Large intestine (tissue), 12 donors: ENCODE data around the gene TPRA1. TPM values are rescaled to one million over a fixed set of nuclear protein-coding genes. Genes with fewer than 3 reads are reported as not detected.

Source experiments
- DNase-seq, 2 donors: peaks; one replicate each; pipeline versions ENCODE4 v3.0.0 to v3.0.0-alpha.2; 2013
- H3K27ac ChIP-seq: one replicate; pipeline ENCODE4 v1.5.1; 2013; ENCODE audit warnings: low read length
- H3K27me3 ChIP-seq: 2 replicates; pipeline ENCODE4 v1.6.1; 2013; ENCODE audit warnings: low read length; ENCODE audit not compliant: control insufficient read depth, insufficient read depth
- H3K36me3 ChIP-seq: 2 replicates; pipeline ENCODE4 v1.6.1; 2013; ENCODE audit warnings: low read length; ENCODE audit not compliant: control insufficient read depth, insufficient read depth
- H3K4me1 ChIP-seq: one replicate; pipeline ENCODE4 v1.6.1; 2013; ENCODE audit warnings: low read length; ENCODE audit not compliant: control insufficient read depth, insufficient read depth
- H3K4me3 ChIP-seq: one replicate; pipeline ENCODE4 v1.5.1; 2013; ENCODE audit warnings: low read length
- H3K9me3 ChIP-seq: one replicate; pipeline ENCODE4 v1.6.1; 2013; ENCODE audit warnings: mild to moderate bottlenecking, low read depth, low read length, moderate library complexity; ENCODE audit not compliant: control insufficient read depth
- WGBS: methylation state at CpG from one replicate; pipeline ENCODE4 v1.1.5; 2013; ENCODE audit warnings: low lambda C conversion rate; ENCODE audit not compliant: insufficient coverage; 5-methylcytosine and 5-hydroxymethylcytosine counted together
- long read RNA-seq, 11 donors: transcript quantifications; one replicate each; lab custom pipeline, GENCODE V29; 2026
- polyA plus RNA-seq: library from polyadenylated mRNA; unstranded; fragments of 120-200 nt; gene quantifications from one replicate; pipeline ENCODE4 v1.2.1, GENCODE V29; 2013

The TPRA1 gene
- 23.8 TPM for polyA plus RNA-seq
- long read RNA-seq, donor 1, partial matches to known transcripts: 0 of 4 reads
- long read RNA-seq, donor 1, other reads (novel, unspliced or antisense): 0 of 4 reads
- long read RNA-seq, donor 2, transcript TPRA1-202 (11 exons, 1,933 nt): major isoform, 9 of 16 reads
- long read RNA-seq, donor 2, partial matches to known transcripts: 5 of 16 reads
- long read RNA-seq, donor 2, other reads (novel, unspliced or antisense): 0 of 16 reads
- long read RNA-seq, donor 3: 0 reads
- long read RNA-seq, donor 4, partial matches to known transcripts: 0 of 2 reads
- long read RNA-seq, donor 4, other reads (novel, unspliced or antisense): 0 of 2 reads
- long read RNA-seq, donor 5, transcript TPRA1-202 (11 exons, 1,933 nt): major isoform, 5 of 6 reads
- long read RNA-seq, donor 5, partial matches to known transcripts: 0 of 6 reads
- long read RNA-seq, donor 5, other reads (novel, unspliced or antisense): 0 of 6 reads
- long read RNA-seq, donor 6, transcript TPRA1-202 (11 exons, 1,933 nt): major isoform, 8 of 15 reads
- long read RNA-seq, donor 6, partial matches to known transcripts: 5 of 15 reads
- long read RNA-seq, donor 6, other reads (novel, unspliced or antisense): 0 of 15 reads
- long read RNA-seq, donor 7, partial matches to known transcripts: 0 of 4 reads
- long read RNA-seq, donor 7, other reads (novel, unspliced or antisense): 0 of 4 reads
- long read RNA-seq, donor 8, transcript TPRA1-202 (11 exons, 1,933 nt): major isoform, 8 of 67 reads
- long read RNA-seq, donor 8, partial matches to known transcripts: 51 of 67 reads
- long read RNA-seq, donor 8, other reads (novel, unspliced or antisense): 6 of 67 reads
- long read RNA-seq, donor 9, transcript TPRA1-202 (11 exons, 1,933 nt): major isoform, 5 of 5 reads
- long read RNA-seq, donor 9, partial matches to known transcripts: 0 of 5 reads
- long read RNA-seq, donor 9, other reads (novel, unspliced or antisense): 0 of 5 reads
- long read RNA-seq, donor 10, transcript TPRA1-202 (11 exons, 1,933 nt): major isoform, 11 of 19 reads
- long read RNA-seq, donor 10, partial matches to known transcripts: 8 of 19 reads
- long read RNA-seq, donor 10, other reads (novel, unspliced or antisense): 0 of 19 reads
- long read RNA-seq, donor 11, transcript TPRA1-202 (11 exons, 1,933 nt): major isoform, 7 of 8 reads
- long read RNA-seq, donor 11, partial matches to known transcripts: 0 of 8 reads
- long read RNA-seq, donor 11, other reads (novel, unspliced or antisense): 0 of 8 reads

DNA sequence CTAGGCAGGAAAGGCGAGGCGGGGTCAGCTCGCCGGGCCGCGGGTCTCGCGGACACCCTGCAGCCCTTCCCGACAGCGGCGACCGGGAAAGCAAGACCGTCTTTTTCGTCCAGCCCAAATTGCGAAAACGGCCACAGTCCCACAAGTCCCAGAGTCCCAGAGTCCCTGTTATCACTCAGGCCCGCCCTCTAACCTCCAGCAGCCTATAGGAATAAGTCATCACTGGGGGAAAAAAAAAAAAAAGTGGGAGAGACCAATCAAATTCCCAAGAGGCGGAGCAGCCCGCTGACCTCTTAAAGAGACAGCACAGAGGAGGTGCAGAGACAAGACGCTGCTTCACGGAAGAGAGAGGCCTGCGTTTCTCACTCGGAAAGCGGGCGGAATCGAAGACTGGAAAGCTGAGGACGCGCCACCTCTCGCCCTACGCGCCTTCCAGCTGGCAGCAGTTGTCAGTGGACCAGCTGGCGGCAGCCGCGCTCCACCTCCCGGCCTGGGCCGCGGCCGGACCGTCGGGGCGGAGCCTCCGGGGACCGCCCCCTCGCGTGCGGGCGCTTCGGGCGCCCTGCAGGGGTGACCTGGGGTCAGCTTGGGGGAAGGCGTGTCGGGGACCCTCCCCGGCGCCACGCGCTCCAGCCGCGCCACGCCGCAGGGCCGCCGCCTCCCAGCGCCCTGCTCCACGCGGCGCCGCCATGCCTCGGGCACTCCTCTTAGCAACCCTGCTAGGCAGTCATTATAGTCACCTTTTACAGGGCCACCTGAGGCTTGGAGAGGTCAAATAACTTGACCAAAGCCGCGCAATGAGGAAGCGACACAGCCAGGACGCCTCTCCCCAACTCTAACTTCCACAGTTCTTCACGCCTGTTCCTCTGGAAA is at the start of gene TPRA1:
TPRA1 (minus strand) TSS at position 141 of the 873 bp plus-strand sequence. CDS start 10,587 bp downstream, outside the sequence.
- peaks cover 16% of the 10 kb centered on the region for H3K4me1 ChIP-seq
- DNase-seq: peak; percentile 90 to 97
- H3K27ac ChIP-seq: peak within 1 kb of the TSS; percentile 81
- no peaks in the 10 kb centered on the region for H3K9me3 ChIP-seq
- WGBS: no CpG with 5 or more reads among the region's 72 CpGs
- H3K36me3 ChIP-seq: peaks cover 4% of the 10 kb centered on the region
- H3K4me3 ChIP-seq: peak within 1 kb of the TSS; percentile 67
- H3K27me3 ChIP-seq: no peaks in the 10 kb centered on the region

DNA sequence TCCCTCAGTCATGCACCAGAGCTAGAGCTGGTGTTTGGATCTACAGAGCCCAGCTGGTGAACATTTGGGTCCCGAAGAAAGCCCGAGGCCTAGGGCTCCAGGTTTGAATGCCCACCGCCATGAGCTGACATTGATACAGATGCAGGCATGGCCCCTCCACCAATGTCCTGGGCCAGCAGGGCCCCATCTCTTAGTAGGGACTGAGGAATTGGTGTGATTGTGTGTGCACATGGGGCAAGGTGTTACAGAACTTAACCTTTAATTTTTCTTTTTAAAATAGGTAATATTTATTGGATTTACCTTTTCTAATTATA is 49.5 kb upstream of the TPRA1 start:
- no CpG with 5 or more reads among the region's 3 CpGs for WGBS
- H3K27me3 ChIP-seq: no peaks in the 10 kb centered on the region

DNA sequence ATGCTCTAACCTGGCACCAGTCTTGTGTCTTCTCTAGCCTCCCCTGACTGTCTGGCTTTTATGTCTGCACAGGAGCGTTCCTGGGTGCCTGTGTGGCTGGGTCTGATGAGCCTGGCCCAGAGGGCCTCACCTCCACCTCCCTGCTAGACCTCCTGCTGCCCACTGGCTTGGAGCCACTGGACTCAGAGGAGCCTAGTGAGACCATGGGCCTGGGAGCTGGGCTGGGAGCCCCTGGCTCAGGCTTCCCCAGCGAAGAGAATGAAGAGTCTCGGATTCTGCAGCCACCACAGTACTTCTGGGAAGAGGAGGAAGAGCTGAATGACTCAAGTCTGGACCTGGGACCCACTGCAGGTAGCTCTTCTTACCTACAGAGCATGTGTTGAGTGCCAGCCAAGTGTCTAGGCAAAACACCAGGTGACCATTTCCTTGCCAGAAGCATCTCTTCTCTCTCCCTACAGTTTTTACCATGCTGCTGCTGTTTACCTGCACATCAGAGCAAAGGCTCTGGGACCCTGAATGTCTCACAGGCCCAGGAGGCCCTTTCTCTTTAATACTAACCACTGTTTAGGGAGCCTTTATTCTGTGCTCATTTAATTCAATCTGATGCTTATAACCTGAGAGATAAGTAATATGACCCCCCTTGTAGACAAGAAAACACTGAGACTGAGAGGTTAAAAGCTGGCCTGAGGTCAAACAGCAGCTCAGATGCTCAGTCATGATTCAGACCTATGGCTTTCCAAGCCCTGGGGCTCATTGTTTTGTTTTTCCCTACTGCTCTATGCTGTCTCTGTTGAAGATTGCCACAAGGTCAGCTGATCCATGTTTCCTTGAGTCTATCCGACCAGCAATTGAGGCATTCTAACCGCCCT is 48.9 kb upstream of the TPRA1 start:
- Histone ChIP-seq H3K36me3 (no peaks in the 10 kb centered on the region), H3K9me3 (no peaks in the 10 kb centered on the region), H3K27ac (no peak overlapping the region), H3K27me3 (no peaks in the 10 kb centered on the region), H3K4me1 (no peaks in the 10 kb centered on the region), H3K4me3 (no peak overlapping the region)
- DNase-seq: no peak
- WGBS: no CpG with 5 or more reads among the region's 5 CpGs

More for the DNA sequence above, 49.5 kb upstream of the TPRA1 start:
- no peaks in the 10 kb centered on the region for H3K36me3 ChIP-seq
- H3K4me3 ChIP-seq: no peak overlapping the region
- no peak overlapping the region for H3K27ac ChIP-seq
- no peaks in the 10 kb centered on the region for H3K9me3 ChIP-seq
- H3K4me1 ChIP-seq: no peaks in the 10 kb centered on the region
- no peak for DNase-seq

DNA sequence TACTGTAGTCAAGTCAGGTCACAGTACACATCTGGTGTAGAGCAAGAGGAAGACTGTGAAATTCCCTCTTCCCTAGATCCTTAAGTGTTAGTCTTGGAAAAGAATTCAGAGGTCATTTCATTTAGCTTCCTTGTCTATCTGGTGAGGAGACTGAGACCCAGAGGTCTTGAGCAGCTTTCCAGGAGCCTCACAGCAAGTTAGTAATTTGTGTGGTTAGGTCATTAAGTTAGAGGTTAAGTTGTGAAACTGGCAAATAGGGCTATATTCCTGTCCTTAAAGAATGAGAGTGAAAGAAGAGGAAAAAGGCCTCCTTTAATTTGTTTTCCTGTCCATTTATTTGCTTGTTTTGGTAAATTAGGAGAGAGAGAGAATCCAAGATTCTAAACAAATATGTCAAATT is 47.4 kb upstream of the TPRA1 start:
- Histone ChIP-seq H3K27me3 (no peaks in the 10 kb centered on the region), H3K27ac (no peak overlapping the region), H3K36me3 (no peaks in the 10 kb centered on the region), H3K4me1 (no peaks in the 10 kb centered on the region), H3K9me3 (no peaks in the 10 kb centered on the region), H3K4me3 (no peak overlapping the region)
- no peak for DNase-seq

DNA sequence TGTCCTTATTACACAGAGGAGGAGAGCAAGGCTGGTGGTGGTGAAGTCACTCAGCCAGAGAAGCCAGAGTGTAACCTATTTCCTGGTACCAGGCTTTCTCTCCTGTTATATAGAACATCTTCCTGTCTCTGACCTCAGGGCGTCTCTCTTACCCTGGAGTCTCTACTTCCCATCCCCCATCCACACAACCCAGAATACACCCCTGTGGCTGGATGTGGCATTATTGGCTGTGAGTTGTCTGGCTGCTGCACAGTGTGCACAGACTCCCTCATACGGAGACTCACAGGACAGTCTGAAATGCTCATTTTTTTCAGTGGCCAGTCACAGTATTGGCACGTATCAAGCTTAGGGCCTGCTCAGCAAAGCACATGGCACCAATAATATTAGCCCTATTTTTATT is 47.0 kb upstream of the TPRA1 start:
- Histone ChIP-seq H3K9me3 (no peaks in the 10 kb centered on the region), H3K4me3 (no peak overlapping the region), H3K36me3 (no peaks in the 10 kb centered on the region), H3K27ac (no peak overlapping the region), H3K4me1 (no peaks in the 10 kb centered on the region), H3K27me3 (no peaks in the 10 kb centered on the region)
- WGBS: no CpG with 5 or more reads among the region's 3 CpGs
- no peak for DNase-seq

DNA sequence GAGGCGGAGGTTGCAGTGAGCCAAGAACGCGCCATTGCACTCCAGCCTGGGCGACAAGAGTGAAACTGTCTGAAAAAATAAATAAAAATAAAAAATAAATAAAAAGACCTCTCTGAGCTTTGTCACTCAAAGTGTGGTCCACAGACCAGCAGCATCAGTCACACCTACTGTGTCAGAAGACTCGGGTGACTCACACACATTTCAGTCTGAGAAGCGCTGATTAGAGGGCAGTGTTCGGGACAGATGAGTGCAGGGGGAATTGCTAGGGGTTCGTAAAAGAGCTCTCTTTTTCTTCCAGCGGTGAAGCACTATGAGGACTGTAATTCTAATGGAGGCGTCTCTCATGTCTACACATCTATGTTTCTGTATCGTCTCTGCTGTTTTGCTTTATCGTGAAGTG is 44.1 kb upstream of the TPRA1 start:
- no peaks in the 10 kb centered on the region for H3K36me3 ChIP-seq
- H3K4me3 ChIP-seq: no peak overlapping the region
- peaks cover 8% of the 10 kb centered on the region for H3K27me3 ChIP-seq
- WGBS: 96% methylated on average over 4 of the region's 12 CpGs
- H3K9me3 ChIP-seq: peaks cover 2% of the 10 kb centered on the region
- H3K4me1 ChIP-seq: peaks cover 8% of the 10 kb centered on the region
- H3K27ac ChIP-seq: no peak overlapping the region
- no peak for DNase-seq

DNA sequence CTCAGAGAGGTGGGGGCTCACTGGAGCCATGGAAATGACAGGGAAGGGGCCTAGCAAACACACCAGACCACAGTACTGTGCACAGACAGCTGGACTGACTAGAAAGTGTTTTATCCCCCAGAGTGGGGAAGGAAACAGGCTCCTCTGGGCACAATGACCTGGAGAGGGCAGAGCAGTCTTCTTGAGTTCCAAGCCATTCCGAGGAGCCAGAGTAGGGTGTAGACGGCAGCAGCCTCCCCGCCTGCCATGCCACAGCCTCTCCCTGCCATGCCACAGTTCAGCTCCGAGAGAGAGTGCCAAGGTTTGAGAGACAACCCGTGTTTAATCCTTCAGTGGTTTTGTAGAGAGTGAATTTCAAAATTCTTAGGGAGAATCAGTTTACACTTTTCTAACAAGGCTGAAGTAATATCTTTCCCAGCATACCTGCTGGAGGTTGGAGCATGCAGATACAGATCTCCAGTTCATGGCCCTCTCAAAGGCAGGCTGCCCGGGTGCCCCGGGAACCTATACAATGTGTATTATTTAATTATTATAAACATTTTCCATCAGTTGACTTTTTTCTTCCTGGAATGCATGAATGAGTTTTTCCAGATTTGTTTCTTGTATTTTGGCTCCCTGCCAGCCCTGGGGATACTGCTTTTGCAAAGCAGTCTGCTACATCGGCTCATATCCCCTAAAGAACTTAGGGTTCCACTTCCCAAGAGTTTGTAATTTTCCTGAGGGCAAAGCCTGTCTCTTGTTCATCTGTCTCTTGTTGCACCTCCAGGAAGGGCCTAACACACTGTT is 41.7 kb upstream of the TPRA1 start:
- H3K4me1 ChIP-seq: peaks cover 10% of the 10 kb centered on the region
- H3K27ac ChIP-seq: no peak overlapping the region
- peaks cover 6% of the 10 kb centered on the region for H3K9me3 ChIP-seq
- DNase-seq: no peak
- WGBS: no CpG with 5 or more reads among the region's 8 CpGs
- peaks cover 22% of the 10 kb centered on the region for H3K27me3 ChIP-seq
- no peaks in the 10 kb centered on the region for H3K36me3 ChIP-seq
- H3K4me3 ChIP-seq: no peak overlapping the region

DNA sequence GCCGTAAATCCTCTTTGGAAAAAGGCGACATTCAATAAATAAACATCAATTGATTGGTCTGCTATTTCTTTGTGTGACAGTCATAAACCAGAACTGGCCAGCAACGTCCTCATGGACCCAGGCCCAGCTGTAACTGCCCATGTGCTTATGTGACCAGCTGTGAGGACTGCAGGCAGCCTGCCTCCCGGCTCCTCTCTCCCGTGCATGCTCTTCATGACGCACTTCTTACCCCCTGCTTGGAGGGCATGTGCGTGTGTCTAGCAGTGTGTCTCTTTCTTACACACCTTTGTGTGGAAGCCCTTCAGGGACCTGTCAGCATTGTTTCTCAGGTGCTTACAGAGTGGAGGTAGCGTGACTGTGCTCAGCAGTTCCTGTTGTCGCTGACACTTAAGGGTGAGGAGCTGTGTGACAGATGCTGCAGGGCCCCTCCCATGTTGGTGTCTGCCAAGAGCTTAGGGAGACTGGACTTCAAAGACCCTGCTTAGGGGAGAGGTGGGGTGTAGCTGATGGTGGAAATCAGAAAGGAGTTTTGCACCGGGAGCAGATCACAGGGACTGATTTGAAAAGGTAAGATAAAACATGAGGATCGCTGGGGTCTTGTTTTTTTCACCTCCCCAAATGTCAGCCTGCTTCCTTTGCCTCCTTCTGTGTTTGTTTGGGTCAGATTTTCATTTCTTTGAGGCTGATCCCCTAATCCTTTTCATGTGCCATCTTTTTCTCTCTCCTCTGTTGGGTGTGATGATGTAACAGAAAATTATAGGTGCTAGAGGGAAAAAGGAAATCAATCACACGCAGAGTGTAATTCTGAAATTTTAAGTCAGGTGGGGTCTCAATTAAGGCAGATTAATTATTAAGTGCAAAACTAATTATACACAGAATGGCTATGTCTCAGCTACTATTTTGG is 40.5 kb upstream of the TPRA1 start:
- Histone ChIP-seq H3K4me3 (no peak overlapping the region), H3K27ac (no peak overlapping the region), H3K4me1 (peaks cover 10% of the 10 kb centered on the region), H3K27me3 (peaks cover 22% of the 10 kb centered on the region), H3K36me3 (no peaks in the 10 kb centered on the region), H3K9me3 (peaks cover 6% of the 10 kb centered on the region)
- DNase-seq: no peak
- WGBS: no CpG with 5 or more reads among the region's 12 CpGs
